IMR-90 (cell line): ENCODE data around the gene CAP2. TPM values are rescaled to one million over a fixed set of nuclear protein-coding genes. Genes with fewer than 3 reads are reported as not detected.
A peak's percentile ranks its signal among the peaks of the same experiment; 100 is the strongest.

Experiments
- ATAC-seq: fragments of 200-7000 bp; cut with Tn5 transposase; 2 replicates; pipeline ENCODE4 v1.9.1; 2020; ENCODE audit warnings: low read depth, mild to moderate bottlenecking, moderate library complexity
- BruUV-seq: library from RNA; stranded (reverse); fragments of 400-500 nt; replicated peaks from 2 replicates; lab custom pipeline; 2021; lab: Mats Ljungman, UMichigan
- CTCF ChIA-PET: fragments of 300-600 bp; formaldehyde crosslinking; extraction: SDS; loops from one replicate; lab custom pipeline; 2021; ENCODE audit warnings: antibody characterized with exemption; lab: Yijun Ruan, JAX
- POLR2A ChIA-PET: fragments of 300-600 bp; sonication (Branson Sonifier 250); formaldehyde crosslinking; loops from one replicate; lab custom pipeline; 2022; ENCODE audit warnings: antibody characterized with exemption; ENCODE audit not compliant: unreplicated experiment; lab: Charles Lee
- DNase-seq: peaks from one replicate; pipeline ENCODE4 v3.0.0; 2013
- H2AFZ ChIP-seq: replicated peaks from 2 replicates; pipeline ENCODE3; 2013; ENCODE audit warnings: low read length, mild to moderate bottlenecking; ENCODE audit not compliant: poor library complexity
- H2AK5ac ChIP-seq: 2 replicates; pipeline ENCODE4 v1.6.1; 2013; ENCODE audit warnings: low read depth, low read length, inconsistent platforms
- H2AK9ac ChIP-seq: replicated peaks from 2 replicates; pipeline ENCODE3; 2013; ENCODE audit warnings: mild to moderate bottlenecking, low read depth, low read length, moderate library complexity; ENCODE audit not compliant: poor library complexity
- H2BK120ac ChIP-seq: 2 replicates; pipeline ENCODE4 v1.6.1; 2013; ENCODE audit warnings: low read depth, low read length, inconsistent platforms
- H2BK15ac ChIP-seq: 3 replicates; pipeline ENCODE4 v1.6.1; 2013; ENCODE audit warnings: low read depth, low read length, inconsistent platforms
- H2BK20ac ChIP-seq: 2 replicates; pipeline ENCODE4 v1.6.1; 2013; ENCODE audit warnings: low read depth, mild to moderate bottlenecking, inconsistent platforms, low read length, moderate library complexity
- H2BK5ac ChIP-seq: 2 replicates; pipeline ENCODE4 v1.6.1; 2013; ENCODE audit warnings: mild to moderate bottlenecking, low read depth, low read length, inconsistent platforms; ENCODE audit not compliant: poor library complexity, severe bottlenecking
- H3K14ac ChIP-seq: replicated peaks from 2 replicates; pipeline ENCODE4 v1.6.1; 2013; ENCODE audit warnings: low read depth, low read length, inconsistent platforms
- H3K18ac ChIP-seq: 2 replicates; pipeline ENCODE4 v1.6.1; 2013; ENCODE audit warnings: low read depth, low read length, control low read depth
- H3K23ac ChIP-seq: 2 replicates; pipeline ENCODE4 v1.6.1; 2013; ENCODE audit warnings: low read depth, low read length, inconsistent platforms
- H3K27ac ChIP-seq: 2 replicates; pipeline ENCODE4 v1.5.1; 2013; ENCODE audit warnings: mild to moderate bottlenecking, control low read depth, low read length; ENCODE audit not compliant: insufficient read depth
- H3K27me3 ChIP-seq: 2 replicates; pipeline ENCODE4 v1.6.1; 2013; ENCODE audit warnings: low read length; ENCODE audit not compliant: control insufficient read depth, insufficient read depth
- H3K36me3 ChIP-seq: 2 replicates; pipeline ENCODE4 v1.6.1; 2013; ENCODE audit warnings: low read length, mixed read lengths; ENCODE audit not compliant: control insufficient read depth, insufficient read depth
- H3K4ac ChIP-seq: 2 replicates; pipeline ENCODE4 v1.6.1; 2013; ENCODE audit warnings: low read depth, low read length, inconsistent platforms
- H3K4me1 ChIP-seq: 2 replicates; pipeline ENCODE4 v1.6.1; 2013; ENCODE audit warnings: low read length, mixed read lengths; ENCODE audit not compliant: control insufficient read depth, insufficient read depth
- H3K4me2 ChIP-seq: 2 replicates; pipeline ENCODE4 v1.6.1; 2013; ENCODE audit warnings: low read depth, mild to moderate bottlenecking, control low read depth, low read length, moderate library complexity
- H3K4me3 ChIP-seq: 2 replicates; pipeline ENCODE4 v1.5.1; 2013; ENCODE audit warnings: low read depth, mild to moderate bottlenecking, control low read depth, low read length, moderate library complexity; ENCODE audit not compliant: insufficient read depth
- H3K56ac ChIP-seq: 2 replicates; pipeline ENCODE4 v1.6.1; 2013; ENCODE audit warnings: low read length, inconsistent platforms; ENCODE audit not compliant: insufficient read depth; ENCODE audit errors: extremely low read depth
- H3K79me1 ChIP-seq, 2 experiments: 2 replicates each; pipeline ENCODE4 v1.6.1; 2013; ENCODE audit warnings: low read length in 2 of 2, inconsistent platforms in 1 of 2, low read depth in 1 of 2
- H3K9ac ChIP-seq: 2 replicates; pipeline ENCODE4 v1.6.1; 2013; ENCODE audit warnings: low read depth, low read length, control low read depth
- H3K9me1 ChIP-seq: 2 replicates; pipeline ENCODE4 v1.6.1; 2013; ENCODE audit warnings: low read length, inconsistent platforms; ENCODE audit not compliant: insufficient read depth
- H3K9me3 ChIP-seq: 2 replicates; pipeline ENCODE4 v1.6.1; 2013; ENCODE audit warnings: low read length; ENCODE audit not compliant: control insufficient read depth, insufficient read depth
- H4K20me1 ChIP-seq: 2 replicates; pipeline ENCODE4 v1.6.1; 2013; ENCODE audit warnings: low read length, inconsistent platforms; ENCODE audit not compliant: insufficient read depth
- H4K5ac ChIP-seq: 2 replicates; pipeline ENCODE4 v1.6.1; 2013; ENCODE audit warnings: mild to moderate bottlenecking, low read depth, low read length, control low read depth
- H4K8ac ChIP-seq, 2 experiments: 2 replicates each; pipeline ENCODE4 v1.6.1; 2013; ENCODE audit warnings: low read depth in 2 of 2, low read length in 2 of 2, control low read depth in 1 of 2, inconsistent platforms in 1 of 2
- H4K91ac ChIP-seq: 2 replicates; pipeline ENCODE4 v1.6.1; 2013; ENCODE audit warnings: low read depth, low read length, inconsistent platforms; ENCODE audit not compliant: insufficient read depth
- CEBPB ChIP-seq: IDR thresholded peaks from 2 replicates; pipeline ENCODE4 v1.6.1; 2012; ENCODE audit warnings: low read depth, low read length, improper control_type of control experiment
- CHD1 ChIP-seq: IDR thresholded peaks from 2 replicates; pipeline ENCODE4 v1.6.1; 2012; ENCODE audit warnings: low read depth, low read length, improper control_type of control experiment
- CTCF ChIP-seq: conservative IDR thresholded peaks from 2 replicates; pipeline ENCODE4 v1.5.1; 2012; ENCODE audit warnings: mild to moderate bottlenecking, low read depth, low read length, improper control_type of control experiment
- MXI1 ChIP-seq: IDR thresholded peaks from 2 replicates; pipeline ENCODE4 v1.6.1; 2012; ENCODE audit warnings: low read depth, mild to moderate bottlenecking, low read length, moderate library complexity, borderline replicate concordance
- NFE2L2 ChIP-seq: fragments of 150-350 bp; IDR thresholded peaks from 2 replicates; pipeline ENCODE4 v1.6.1; 2016; ENCODE audit warnings: low read depth, mild to moderate bottlenecking, low read length
- RAD21 ChIP-seq: IDR thresholded peaks from 2 replicates; pipeline ENCODE4 v1.6.1; 2012; ENCODE audit warnings: low read length, improper control_type of control experiment
- SMC3 ChIP-seq: fragments of 150-350 bp; IDR thresholded peaks from 2 replicates; pipeline ENCODE4 v1.6.1; 2016; ENCODE audit warnings: low read depth, mild to moderate bottlenecking, antibody characterized with exemption, low read length, moderate library complexity
- WGBS, 2 experiments: methylation state at CpG; one replicate each; pipeline versions ENCODE4 v1.1.5 to v1.1.7; 2013; ENCODE audit warnings: missing lambda C conversion rate in 2 of 2; ENCODE audit not compliant: insufficient read length in 1 of 2; ENCODE audit errors: extremely low coverage in 2 of 2; 5-methylcytosine and 5-hydroxymethylcytosine counted together
- dilution Hi-C: fragments of 300-500 bp; cut with HindIII; formaldehyde crosslinking; loops from one replicate; pipeline ENCODE4 v1.14.3; 2018; ENCODE audit warnings: low sequenced_read_pairs; ENCODE audit not compliant: unreplicated experiment
- in situ Hi-C: fragments of 300-500 bp; cut with MboI; formaldehyde crosslinking; loops from 3 replicates; pipeline ENCODE4 v1.14.3; 2019; ENCODE audit warnings: low sequenced_read_pairs, inconsistent platforms, mixed read lengths
- intact Hi-C: fragments of 100-400 bp; cut with micrococcal nuclease; formaldehyde crosslinking; loops from 2 replicates; pipeline ENCODE4 v1.10.0; 2022
- polyA plus RNA-seq, 3 experiments: library from polyadenylated mRNA; depleted of rRNA; stranded (reverse); fragments of >200 nt; gene quantifications; 2 replicates each; pipeline ENCODE4 v1.2.3, GENCODE V29; 2012; ENCODE audit warnings: low replicate concordance in 1 of 3
- total RNA-seq: library from RNA; depleted of rRNA; stranded (reverse); fragments of >200 nt; gene quantifications from 2 replicates; pipeline ENCODE4 v1.2.3, GENCODE V29; 2012

The CAP2 gene
- total and polyA plus RNA-seq, 2 of the 4 experiments (the other 2 are of a cell fraction) = 14.5 to 27.5 TPM

- Histone ChIP-seq H2BK120ac (no peak overlapping the region), H3K4me1 (peaks cover 4% of the 10 kb centered on the region; the same call in 1 of the 2 replicates), H3K23ac (no peak overlapping the region), H3K4me3 (no peak overlapping the region), H4K91ac (no peak overlapping the region), H4K5ac (no peak overlapping the region), H3K9me1 (peaks cover 12% of the 10 kb centered on the region), H3K9ac (no peak overlapping the region), H2AK9ac (no peak overlapping the region), H3K79me1 (peaks cover 0 to 16% of the 10 kb centered on the region in 2 experiments; a peak in 1 of 4 replicates), H3K27me3 (no peaks in the 10 kb centered on the region), H3K18ac (no peak overlapping the region), H2BK5ac (no peak overlapping the region), H3K4me2 (no peak overlapping the region), H3K56ac (no peak overlapping the region), H2AK5ac (no peak overlapping the region), H3K27ac (no peak overlapping the region), H4K20me1 (no peaks in the 10 kb centered on the region; the same call in 1 of the 2 replicates), H3K36me3 (peaks cover 5% of the 10 kb centered on the region; the same call in 1 of the 2 replicates), H2BK15ac (no peak overlapping the region), H2BK20ac (no peak overlapping the region), H3K14ac (no peak overlapping the region), H4K8ac (no peak overlapping the region), H2AFZ (no peak overlapping the region), H3K4ac (no peak overlapping the region), H3K9me3 (no peaks in the 10 kb centered on the region)
- intact Hi-C loops (loop anchor here (1.0 kb wide), 1 partner anchor 336 kb away; no protein-coding TSS in a partner anchor), dilution Hi-C loops (no loop called here), in situ Hi-C loops (no loop called here)
- BruUV-seq = no TSS peak
- CTCF ChIA-PET = interaction anchor here (0.5 to 1.2 kb wide), 4 partner anchors 12 to 1063 kb away, joined by 3 read pairs; no protein-coding TSS in a partner anchor
- POLR2A ChIA-PET = no interaction called here
- WGBS, 2 experiments = no CpG with 5 or more reads among the region's 5 CpGs
- ATAC-seq (peak; percentile 65), DNase-seq (peak; percentile 34)
- TF ChIP-seq MXI1 = no peak
- TF ChIP-seq CHD1 = no peak
- peak; percentile 41 for TF ChIP-seq CTCF
- TF ChIP-seq NFE2L2 = no peak
- no peak for TF ChIP-seq CEBPB
- TF ChIP-seq SMC3 = 0 out of 2 replicates have a peak, but pooled peaks have one; percentile 2
- TF ChIP-seq RAD21 = peak; percentile 20
Measured at GRCh38 chr6:17505062-17505476, 111.7 kb downstream of the CAP2 start.
